HepG2 (cell line): ENCODE measurements around the gene ANG. TPM values are rescaled to one million over a fixed set of nuclear protein-coding genes. Genes with fewer than 3 reads are reported as not detected.

Experiments
- ATAC-seq: fragments of 200-7000 bp; cut with Tn5 transposase; 3 replicates; pipeline ENCODE4 v1.9.1; 2020; ENCODE audit warnings: mild to moderate bottlenecking, moderate library complexity
- BruUV-seq: library from RNA; stranded (reverse); fragments of 400-500 nt; replicated peaks from 2 replicates; lab custom pipeline; 2021; lab: Mats Ljungman, UMichigan
- CTCF ChIA-PET: fragments of 300-600 bp; formaldehyde crosslinking; extraction: SDS; loops from one replicate; lab custom pipeline; 2021; ENCODE audit warnings: low total read pairs, inconsistent platforms, low intra/inter-chr PET ratio; lab: Yijun Ruan, JAX
- POLR2A ChIA-PET: fragments of 350-600 bp; sonication (Branson Sonifier 250); formaldehyde crosslinking; loops from one replicate; lab custom pipeline; 2020; ENCODE audit warnings: antibody characterized with exemption, inconsistent platforms; lab: Yijun Ruan, JAX
- DNase-seq: peaks from one replicate; pipeline ENCODE4 v3.0.0-alpha.2; 2015; ENCODE audit warnings: low spot score
- FAIRE-seq: peaks from 3 replicates; lab custom pipeline; 2011; peaks lifted over from hg19 to GRCh38; lab: Jason Lieb, UNC
- H2AFZ ChIP-seq: one replicate; pipeline ENCODE4 v1.6.1; 2011; ENCODE audit warnings: low read length, inconsistent platforms
- H3K27ac ChIP-seq: fragments of 300-600 bp; 3 replicates; pipeline ENCODE4 v1.8.0; 2011; ENCODE audit warnings: mixed run types, mild to moderate bottlenecking, mixed read lengths, low read length, inconsistent platforms; ENCODE audit not compliant: insufficient read depth; ENCODE audit errors: extremely low read length
- H3K27me3 ChIP-seq, 2 experiments: fragments of 200-600 bp in 1 of 2; 2 replicates in 1 of 2; 3 replicates in 1 of 2; pipeline versions ENCODE4 v1.6.0 to v1.8.0; 2011; ENCODE audit warnings: low read length in 2 of 2, mild to moderate bottlenecking in 2 of 2, moderate library complexity in 2 of 2, inconsistent platforms in 1 of 2; ENCODE audit not compliant: insufficient read depth in 2 of 2, control insufficient read depth in 1 of 2
- H3K36me3 ChIP-seq, 2 experiments: fragments of 200-600 bp in 1 of 2; replicated peaks in 1 of 2; 2 replicates in 1 of 2; 3 replicates in 1 of 2; pipeline versions ENCODE4 v1.5.1 to v1.8.0; 2011; ENCODE audit warnings: low read length in 2 of 2, inconsistent platforms in 1 of 2; ENCODE audit not compliant: insufficient read depth in 2 of 2, control insufficient read depth in 1 of 2
- H3K4me1 ChIP-seq: 2 replicates; pipeline ENCODE4 v1.5.1; 2012; ENCODE audit warnings: low read length, inconsistent platforms; ENCODE audit not compliant: insufficient read depth
- H3K4me2 ChIP-seq: 2 replicates; pipeline ENCODE4 v1.6.0; 2011; ENCODE audit warnings: low read depth, low read length, inconsistent platforms
- H3K4me3 ChIP-seq, 3 experiments: fragments of 200-600 bp in 1 of 3; sonication (generic), shearing (Covaris generic) in 1 of 3; replicated peaks in 1 of 3; 2 replicates each; pipeline ENCODE4 v1.5.1; 2011 to 2016; ENCODE audit warnings: low read length in 3 of 3, inconsistent platforms in 2 of 3, low read depth in 2 of 3, mild to moderate bottlenecking in 2 of 3, control low read depth in 1 of 3, mixed read lengths in 1 of 3; ENCODE audit not compliant: insufficient read depth in 1 of 3
- H3K79me2 ChIP-seq: one replicate; pipeline ENCODE4 v1.6.1; 2011; ENCODE audit warnings: low read length, inconsistent platforms; ENCODE audit not compliant: insufficient read depth
- H3K9ac ChIP-seq: 2 replicates; pipeline ENCODE4 v1.6.0; 2011; ENCODE audit warnings: mild to moderate bottlenecking, low read depth, low read length, inconsistent platforms; ENCODE audit not compliant: insufficient read depth
- H3K9me3 ChIP-seq: 2 replicates; pipeline ENCODE4 v1.5.1; 2012; ENCODE audit warnings: mild to moderate bottlenecking, low read length
- H4K20me1 ChIP-seq: 2 replicates; pipeline ENCODE4 v1.6.0; 2011; ENCODE audit warnings: inconsistent platforms, mild to moderate bottlenecking, low read length, moderate library complexity; ENCODE audit not compliant: insufficient read depth
- CHCHD3 ChIP-seq: sonication (generic); formaldehyde crosslinking; IDR thresholded peaks from 2 replicates; pipeline ENCODE4 v1.8.0; 2022; ENCODE audit warnings: mild to moderate bottlenecking, missing genetic modification reagents, moderate library complexity
- CREBL2 ChIP-seq: sonication (generic); formaldehyde crosslinking; IDR thresholded peaks from 2 replicates; pipeline ENCODE4 v1.8.1; 2023; ENCODE audit warnings: missing genetic modification reagents, mild to moderate bottlenecking, borderline replicate concordance
- DNMT3B ChIP-seq: conservative IDR thresholded peaks from 2 replicates; pipeline ENCODE4 v1.6.1; 2016; ENCODE audit warnings: missing biosample characterization, control low read depth
- GATAD2A ChIP-seq: IDR thresholded peaks from 2 replicates; pipeline ENCODE4 v1.6.1; 2016
- GTF2F1 ChIP-seq: fragments of 150-350 bp; IDR thresholded peaks from 2 replicates; pipeline ENCODE4 v1.6.1; 2014; ENCODE audit warnings: low read length
- HDAC1 ChIP-seq: sonication (generic); formaldehyde crosslinking; IDR thresholded peaks from 2 replicates; pipeline ENCODE4 v1.5.1; 2020; ENCODE audit warnings: mild to moderate bottlenecking, missing genetic modification reagents
- HMGXB3 ChIP-seq: sonication (generic); formaldehyde crosslinking; IDR thresholded peaks from 2 replicates; pipeline ENCODE4 v1.4.0; 2020; ENCODE audit warnings: missing genetic modification reagents, borderline replicate concordance
- KDM1A ChIP-seq: IDR thresholded peaks from 2 replicates; pipeline ENCODE4 v1.6.1; 2016; ENCODE audit warnings: missing compliant biosample characterization
- POGK ChIP-seq: sonication (generic); formaldehyde crosslinking; conservative IDR thresholded peaks from 2 replicates; pipeline ENCODE4 v1.8.0; 2022; ENCODE audit warnings: mild to moderate bottlenecking, moderate library complexity, missing genetic modification reagents
- PRDM10 ChIP-seq: sonication (generic); formaldehyde crosslinking; IDR thresholded peaks from 2 replicates; pipeline ENCODE4 v1.4.0; 2020; ENCODE audit warnings: low read depth, missing genetic modification reagents
- ZFP41 ChIP-seq: sonication (generic); formaldehyde crosslinking; IDR thresholded peaks from 2 replicates; pipeline ENCODE4 v1.4.0; 2020; ENCODE audit warnings: mild to moderate bottlenecking, missing genetic modification reagents, borderline replicate concordance
- ZNF468 ChIP-seq: sonication (generic); formaldehyde crosslinking; IDR thresholded peaks from 2 replicates; pipeline ENCODE4 v1.8.0; 2022; ENCODE audit warnings: mild to moderate bottlenecking, moderate library complexity, missing genetic modification reagents
- WGBS: methylation state at CpG from one replicate; pipeline ENCODE4 v1.1.6; 2017; ENCODE audit warnings: low lambda C conversion rate; 5-methylcytosine and 5-hydroxymethylcytosine counted together
- in situ Hi-C: cut with HindIII; loops from 2 replicates; pipeline ENCODE4 v1.10.0; 2017; ENCODE audit warnings: low pct_unique_long_range_greater_than_20kb; ENCODE audit not compliant: extremely low pct_ligation_motif_present
- intact Hi-C: fragments of 100-400 bp; cut with micrococcal nuclease; formaldehyde crosslinking; loops from one replicate; pipeline ENCODE4 v1.10.0; 2022; ENCODE audit not compliant: unreplicated experiment
- polyA plus RNA-seq, 8 experiments: library from polyadenylated mRNA; depleted of rRNA in 3 of 8; stranded (reverse) in 7 of 8; unstranded in 1 of 8; fragments of >200 nt; fragmentation: Illumina TruSeq in 4 of 8; extraction: Trizol in 4 of 8; gene quantifications; 2 replicates each; pipeline versions ENCODE4 v1.2.1 to v1.2.3, GENCODE V29; 2011 to 2016; ENCODE audit warnings: low read depth in 4 of 8, missing spikeins in 1 of 8, mixed read lengths in 1 of 8; ENCODE audit not compliant: insufficient read depth in 1 of 8
- total RNA-seq, 5 experiments: library from RNA; depleted of rRNA; stranded (reverse); fragments of >200 nt; fragmentation: Illumina TruSeq; extraction: Trizol; gene quantifications; 2 replicates each; pipeline ENCODE4 v1.2.3, GENCODE V29; 2016; ENCODE audit warnings: low read depth in 1 of 5

ANG gene
- total and polyA plus RNA-seq, 2 of the 13 experiments (the other 11 are each of a cell fraction or from before 2014, with no cell fraction given), result 83.6 to 401 TPM

GRCh38 chr14:20671597-20672283 is 16.8 kb upstream of the ANG start (continued):
- TF ChIP-seq CHCHD3 (CRISPR knock-in tag) (no peak), DNMT3B (CRISPR knock-in tag) (no peak), KDM1A (CRISPR knock-in tag) (peak; percentile 46; the same call in 1 of the 2 replicates), ZNF468 (CRISPR knock-in tag) (no peak), GATAD2A (peak; percentile 93), PRDM10 (CRISPR knock-in tag) (peak; percentile 40; the same call in 1 of the 2 replicates)
- TF ChIP-seq, all 625 proteins: peak for 120

GRCh38 chr14:20675669-20676068 is 12.9 kb upstream of the ANG start:
- POLR2A ChIA-PET, result interaction anchor here (2.4 kb wide), 1 partner anchor 12 kb away, joined by 11 read pairs; no protein-coding TSS in a partner anchor
- FAIRE-seq, result no peak
- intact Hi-C loops, result no loop called here
- TF ChIP-seq HDAC1 (CRISPR knock-in tag) (no peak), GTF2F1 (no peak), POGK (CRISPR knock-in tag) (no peak), CREBL2 (CRISPR knock-in tag) (no peak), HMGXB3 (no peak), ZFP41 (CRISPR knock-in tag) (no peak)

More at GRCh38 chr14:20675669-20676068, 12.9 kb upstream of the ANG start:
- H3K27me3 ChIP-seq, result no peaks in the 10 kb centered on the region; a peak in 1 of 5 replicates
- no peak overlapping the region for H3K9ac ChIP-seq
- DNase-seq (no peak), ATAC-seq (0 out of 3 replicates have a peak, but pooled peaks have one; percentile 12)
- H3K79me2 ChIP-seq, result no peaks in the 10 kb centered on the region
- 44% methylated on average over 2 of the region's 2 CpGs for WGBS
- BruUV-seq, result no TSS peak
- no peak overlapping the region for H3K27ac ChIP-seq
- no peak overlapping the region for H2AFZ ChIP-seq
- no peaks in the 10 kb centered on the region for H3K9me3 ChIP-seq
- H3K36me3 ChIP-seq, result no peaks in the 10 kb centered on the region
- H3K4me3 ChIP-seq, result no peak overlapping the region
- H4K20me1 ChIP-seq, result no peaks in the 10 kb centered on the region
- peaks cover 63% of the 10 kb centered on the region for H3K4me1 ChIP-seq
- CTCF ChIA-PET, result no interaction called here
- H3K4me2 ChIP-seq, result peak overlapping the region; percentile 40; the same call in 1 of the 2 replicates
- in situ Hi-C loops, result no loop called here
